Measurements from ENCODE around the gene IRGC. TPM values are rescaled to one million over a fixed set of nuclear protein-coding genes. Genes with fewer than 3 reads are reported as not detected.

IRGC gene
- total and polyA plus RNA-seq, 2 of the 13 experiments (the other 11 are each of a cell fraction or from before 2014, with no cell fraction given), result not detected

- TF ChIP-seq HNF1A (IDR thresholded peaks at IDR 0.05; ENCODE audit: low read depth) (no peak), HNF1A (CRISPR knock-in tag; IDR thresholded peaks at IDR 0.05; ENCODE audit: borderline replicate concordance) (no peak), ZNF609 (CRISPR knock-in tag; IDR thresholded peaks at IDR 0.05; ENCODE audit: borderline replicate concordance) (no peak), POLR2AphosphoS5 (IDR thresholded peaks at IDR 0.05; ENCODE audit: low read depth, low read length) (peak; percentile 61), HMGXB3 (CRISPR knock-in tag; IDR thresholded peaks at IDR 0.05; ENCODE audit: borderline replicate concordance) (no peak), MLX (CRISPR knock-in tag; IDR thresholded peaks at IDR 0.05) (no peak), NCOA1 (CRISPR knock-in tag; IDR thresholded peaks at IDR 0.05) (no peak), RFX1 (IDR thresholded peaks at IDR 0.05) (no peak), CREB1 (IDR thresholded peaks at IDR 0.05) (0 out of 2 replicates have a peak, but pooled peaks have one; percentile 2), CREB1 (CRISPR knock-in tag; IDR thresholded peaks at IDR 0.05) (no peak; the same call in 1 of the 2 replicates), HOMEZ (CRISPR knock-in tag; IDR thresholded peaks at IDR 0.05; ENCODE audit: low read depth) (0 out of 2 replicates have a peak, but pooled peaks have one; percentile 10), MAX (IDR thresholded peaks at IDR 0.05) (peak; percentile 11; the same call in 1 of the 2 replicates), ELF3 (CRISPR knock-in tag; IDR thresholded peaks at IDR 0.05) (peak; percentile 54; the same call in 1 of the 2 replicates)
Measured at GRCh38 chr19:43668406-43669109, 47.3 kb upstream of the IRGC start (continued).

Measured in HepG2 (cell line).